NCI-H2196 treated with DMSO at 0.1 percent for 48 hours (cell line): ENCODE results near the gene CDH13.

Experiments
- DNase-seq: peaks from one replicate; lab custom pipeline; 2025; ENCODE audit not compliant: unreplicated experiment; lab: John Stamatoyannopoulos, UW

Gene CDH13

DNA sequence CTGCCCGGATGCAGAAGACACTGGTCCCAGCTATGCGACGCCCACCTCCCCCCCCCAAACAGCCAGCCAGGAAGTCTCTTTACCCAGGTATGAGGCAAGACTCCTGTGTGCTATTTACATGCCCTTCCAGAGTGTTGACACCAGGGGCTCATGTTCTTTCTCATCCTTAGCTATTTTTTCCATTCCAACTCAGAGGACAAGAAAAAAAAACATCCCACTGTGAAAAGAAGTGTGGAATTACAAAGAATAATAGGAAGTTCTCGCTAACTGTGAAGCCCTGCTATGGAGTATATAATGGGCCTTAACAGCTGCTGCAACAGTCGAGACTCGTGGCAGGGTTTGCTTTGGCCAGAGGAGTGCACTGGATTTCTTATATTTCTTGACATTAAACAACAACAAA is 584.9 kb downstream of the CDH13 start:
- no peak for DNase-seq

DNA sequence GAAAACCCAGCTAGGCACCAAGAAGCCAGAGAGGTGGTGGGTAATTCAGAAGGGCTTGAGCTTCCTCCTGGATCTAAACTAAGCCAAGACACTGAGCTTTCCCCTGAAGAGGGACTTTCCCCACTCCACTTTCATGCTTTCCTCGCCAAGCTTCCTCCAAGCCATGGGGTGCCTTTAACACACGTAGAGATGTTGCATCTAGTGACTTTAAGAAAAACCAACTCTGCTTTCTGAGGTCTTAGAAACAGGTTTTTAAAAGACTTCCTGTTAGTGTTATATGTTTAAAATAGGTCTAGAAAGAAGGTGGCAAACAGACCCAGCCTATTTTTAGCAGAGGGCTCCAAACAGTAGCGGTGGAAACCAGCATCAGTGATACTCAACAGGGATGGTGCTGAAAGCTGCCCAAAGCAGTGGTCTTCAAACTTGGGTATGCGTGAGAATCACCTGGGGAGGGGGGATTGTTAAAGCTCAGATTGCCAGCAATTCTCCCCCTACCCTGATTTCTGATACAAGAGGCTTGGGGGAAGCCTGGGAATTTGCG is 585.6 kb downstream of the CDH13 start:
- no peak for DNase-seq

DNA sequence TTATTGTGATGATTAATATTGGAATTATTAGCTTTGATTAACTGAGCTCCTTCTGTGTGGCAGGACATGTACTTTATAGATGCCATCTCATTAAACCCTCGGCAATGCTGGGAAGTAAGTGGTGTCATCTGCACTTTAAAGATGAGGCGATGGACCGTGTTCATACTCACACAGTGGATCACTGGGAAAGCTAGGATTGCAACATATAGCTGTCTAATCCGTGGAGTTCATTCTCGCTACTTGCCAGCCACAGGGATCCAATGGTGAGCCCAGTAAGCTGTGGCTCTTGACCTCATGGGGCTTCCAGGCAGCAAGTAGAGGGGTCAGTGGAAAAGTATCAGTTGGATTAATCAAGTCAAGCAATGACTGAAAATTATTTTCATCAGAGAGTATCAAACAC is 587.9 kb downstream of the CDH13 start:
- no peak for DNase-seq

DNA sequence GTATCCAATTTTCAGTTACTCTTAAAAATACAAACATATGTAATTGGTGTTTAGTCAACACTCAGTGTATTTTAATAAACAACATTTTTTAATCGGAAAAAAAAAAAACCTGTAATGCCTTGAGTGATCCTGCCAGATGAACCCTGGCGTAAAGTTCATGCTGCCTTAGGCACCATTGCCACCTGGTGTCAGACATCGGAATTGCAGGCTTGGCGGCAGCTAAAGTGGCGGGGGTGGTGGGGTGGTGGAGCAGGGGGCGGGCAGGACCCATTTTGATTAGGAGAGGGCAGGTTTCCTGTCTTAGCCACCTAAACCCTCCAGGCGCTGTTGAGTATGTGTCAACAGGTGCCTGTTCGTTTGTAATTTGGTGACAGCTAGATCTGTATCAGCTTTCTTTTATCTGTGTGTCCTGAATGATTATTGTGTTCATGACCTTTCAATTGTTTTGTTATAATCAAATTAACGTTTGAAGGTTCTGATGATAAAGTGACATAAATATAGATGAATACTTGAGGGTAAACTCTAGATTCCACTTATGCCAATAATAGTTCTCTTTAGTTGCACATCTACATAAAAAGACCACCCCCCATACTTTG is 588.7 kb downstream of the CDH13 start:
- DNase-seq, result no peak

DNA sequence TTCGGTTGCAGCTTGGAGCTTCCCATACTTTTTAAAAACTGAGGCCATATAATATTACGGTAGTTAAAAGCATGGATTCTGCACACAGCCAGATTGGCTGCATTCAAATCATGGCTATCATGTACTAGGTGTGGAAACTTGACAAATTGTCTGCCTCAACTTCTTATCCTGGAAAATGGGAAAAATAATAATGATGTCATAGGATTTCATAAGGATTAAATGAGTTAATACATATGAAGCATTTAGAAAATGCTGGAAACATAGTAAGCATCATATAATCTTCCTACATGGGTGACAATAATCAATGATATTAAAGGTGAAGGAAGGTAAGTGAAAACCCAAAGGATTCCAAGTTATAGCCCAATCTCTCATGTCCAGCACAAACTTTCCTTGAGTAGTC is 592.5 kb downstream of the CDH13 start:
- DNase-seq, result no peak

DNA sequence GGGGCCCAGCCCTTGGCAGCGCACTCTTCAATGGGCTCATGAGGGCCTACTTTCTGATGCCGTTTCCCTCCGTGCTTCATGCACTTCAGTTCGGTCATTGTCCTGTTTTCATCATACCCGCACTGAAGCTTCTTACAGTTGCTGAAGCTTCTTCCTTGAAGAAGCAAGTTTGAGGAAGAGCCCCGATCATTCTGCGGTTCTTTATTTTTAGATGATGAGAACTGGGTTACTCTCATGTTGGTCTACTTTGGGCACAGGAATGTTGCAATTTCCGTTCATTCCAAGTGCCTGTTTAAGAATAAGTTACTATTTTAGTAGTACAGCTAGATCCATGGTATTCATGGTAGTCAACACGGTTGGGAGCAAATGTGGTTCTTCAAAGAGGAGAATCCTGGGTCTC is 593.3 kb downstream of the CDH13 start:
- no peak for DNase-seq

DNA sequence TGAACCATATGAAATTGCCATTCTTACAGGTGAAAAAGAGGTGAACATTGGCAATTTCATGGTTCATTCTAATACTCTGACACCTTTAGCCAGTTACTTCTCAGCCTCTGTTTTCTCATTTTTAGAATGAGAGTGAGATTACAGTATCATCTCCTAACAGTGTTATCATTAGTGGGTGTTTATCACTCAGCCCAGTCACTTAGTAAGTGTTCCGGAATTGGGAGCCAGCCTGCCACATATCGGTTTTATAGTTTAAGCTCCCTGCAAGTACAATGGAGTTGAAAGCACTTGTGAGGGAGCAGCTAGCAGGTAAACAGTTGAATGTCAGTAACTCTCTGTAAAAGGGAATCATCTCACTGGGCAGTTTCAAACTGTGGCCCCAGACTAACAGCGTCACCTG is 597.9 kb downstream of the CDH13 start:
- DNase-seq, result no peak

DNA sequence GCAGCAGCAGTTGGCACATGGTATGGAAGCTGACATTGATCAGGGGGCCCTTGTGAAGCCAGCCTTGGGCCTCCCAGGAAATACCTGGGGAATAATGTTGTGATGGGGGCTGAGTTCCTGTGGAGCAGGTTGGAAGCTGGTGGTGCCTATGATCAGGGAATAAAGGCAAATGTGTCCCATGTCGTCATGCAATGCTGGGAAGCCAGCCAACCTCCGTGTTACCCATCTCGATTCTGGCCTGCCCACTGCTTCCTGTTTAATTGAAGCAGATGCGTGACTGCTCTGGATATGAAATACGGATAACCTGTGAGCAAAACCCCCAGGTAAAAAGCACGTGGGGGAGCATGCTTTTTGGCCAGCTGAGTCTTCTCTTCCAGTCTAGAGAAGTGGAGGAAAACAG is 600.6 kb downstream of the CDH13 start:
- DNase-seq, result no peak

DNA sequence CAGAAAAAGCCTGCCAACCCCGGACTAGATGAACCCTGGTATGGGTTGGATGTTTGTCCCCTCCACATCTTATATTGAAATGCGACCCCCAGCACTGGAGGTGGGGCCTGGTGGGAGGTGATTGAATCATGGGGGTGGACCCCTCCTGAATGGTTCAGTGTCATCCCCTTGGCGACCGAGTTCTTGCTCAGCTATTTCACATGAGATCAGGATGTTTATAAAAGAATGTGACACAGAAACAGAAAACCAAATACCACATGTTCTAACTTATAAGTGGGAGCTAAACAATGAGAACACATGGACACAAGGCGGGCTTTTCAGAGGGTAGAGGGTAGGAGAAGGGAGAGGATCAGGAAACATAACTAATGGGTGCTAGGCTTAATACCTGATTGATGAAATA is 605.0 kb downstream of the CDH13 start:
- DNase-seq, result no peak

DNA sequence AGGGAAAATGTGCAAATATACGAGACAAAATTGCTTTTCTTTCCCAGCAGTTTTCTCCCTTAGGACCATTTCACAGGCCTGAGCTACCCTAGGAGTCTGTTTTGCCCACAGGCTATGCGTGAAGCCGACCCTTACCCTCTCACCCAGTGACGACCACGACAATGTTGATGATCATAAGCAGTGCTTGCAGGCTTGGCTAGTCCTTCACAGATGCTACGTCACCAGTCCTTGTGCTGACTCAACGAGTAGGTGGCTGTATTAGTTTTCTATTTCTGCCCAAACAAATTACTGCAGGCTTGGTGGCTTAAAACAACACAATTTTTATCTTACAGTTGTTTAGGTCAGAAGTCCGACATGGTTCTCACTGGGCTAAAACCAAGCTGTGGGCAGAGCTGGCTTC is 606.4 kb downstream of the CDH13 start:
- no peak for DNase-seq

DNA sequence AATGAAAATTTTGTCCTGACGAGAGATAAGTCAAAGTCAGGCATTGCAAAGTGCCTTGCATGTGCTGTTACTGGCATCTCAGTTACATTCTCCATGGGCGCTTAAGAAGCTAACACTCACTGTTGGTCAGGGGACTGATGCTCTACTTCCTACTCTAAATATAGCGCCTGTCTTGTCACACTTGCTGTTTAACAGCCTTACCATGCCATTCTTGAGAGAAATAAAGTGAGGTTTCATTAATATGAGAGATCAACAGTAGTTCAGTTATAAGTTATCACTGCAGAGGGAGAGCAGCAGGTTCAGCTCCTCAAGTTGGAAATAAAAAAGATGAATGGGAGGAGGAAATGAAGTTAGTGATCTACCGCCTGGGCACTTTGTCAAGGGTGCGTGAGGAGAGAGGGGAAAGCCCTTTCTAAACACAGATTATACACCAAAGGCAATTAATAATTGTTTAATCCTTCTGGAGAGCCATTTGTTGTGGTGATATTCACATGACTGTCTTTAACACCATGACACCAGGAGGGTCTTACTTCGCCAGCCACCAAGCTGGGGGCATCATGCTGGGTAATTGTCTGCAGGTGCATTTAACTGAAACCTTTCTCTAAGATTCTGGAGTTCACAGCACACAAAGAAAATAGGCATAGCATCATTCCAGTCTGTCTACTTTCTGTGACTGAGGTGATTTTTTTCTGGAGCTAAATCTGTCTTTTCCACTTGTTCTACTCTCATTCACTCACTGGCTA is 612.4 kb downstream of the CDH13 start:
- DNase-seq, result no peak

DNA sequence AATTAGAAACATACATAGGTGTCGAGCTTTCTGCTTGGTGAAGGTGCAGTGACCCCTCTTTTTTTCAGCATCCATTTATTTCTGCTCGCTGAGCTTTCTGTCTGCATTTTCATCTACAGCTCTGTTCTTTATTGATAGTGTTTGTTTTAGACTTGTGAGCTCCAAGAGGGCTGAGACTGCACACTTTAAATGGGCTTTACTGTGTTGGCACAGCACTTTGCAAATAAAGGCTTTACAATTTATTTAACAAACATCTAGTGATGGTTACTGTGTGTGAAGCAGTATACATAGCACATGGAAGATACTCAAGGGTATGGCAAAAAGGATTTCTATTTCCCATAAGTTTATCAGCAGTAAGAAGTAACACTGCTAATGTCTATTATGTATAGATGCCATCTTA is 617.3 kb downstream of the CDH13 start:
- DNase-seq, result no peak

DNA sequence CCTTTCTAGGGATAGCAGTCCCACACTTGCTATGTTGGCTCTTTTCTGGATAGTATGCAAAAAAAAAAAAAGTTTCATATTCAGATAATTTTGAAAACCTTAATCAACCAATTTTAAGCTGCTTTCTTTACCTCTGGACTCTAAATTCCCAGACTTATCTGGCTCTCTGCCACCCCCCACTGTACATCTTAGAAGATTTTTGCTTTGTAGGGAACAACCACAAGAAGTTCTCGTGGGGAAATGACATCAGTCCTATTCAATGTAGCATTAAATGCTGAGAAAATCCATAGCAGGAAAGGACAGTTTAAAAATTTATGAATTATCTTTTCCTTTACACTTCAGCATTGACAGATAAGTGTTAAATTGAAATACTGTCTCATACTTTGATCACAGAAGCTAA is 618.3 kb downstream of the CDH13 start:
- no peak for DNase-seq

DNA sequence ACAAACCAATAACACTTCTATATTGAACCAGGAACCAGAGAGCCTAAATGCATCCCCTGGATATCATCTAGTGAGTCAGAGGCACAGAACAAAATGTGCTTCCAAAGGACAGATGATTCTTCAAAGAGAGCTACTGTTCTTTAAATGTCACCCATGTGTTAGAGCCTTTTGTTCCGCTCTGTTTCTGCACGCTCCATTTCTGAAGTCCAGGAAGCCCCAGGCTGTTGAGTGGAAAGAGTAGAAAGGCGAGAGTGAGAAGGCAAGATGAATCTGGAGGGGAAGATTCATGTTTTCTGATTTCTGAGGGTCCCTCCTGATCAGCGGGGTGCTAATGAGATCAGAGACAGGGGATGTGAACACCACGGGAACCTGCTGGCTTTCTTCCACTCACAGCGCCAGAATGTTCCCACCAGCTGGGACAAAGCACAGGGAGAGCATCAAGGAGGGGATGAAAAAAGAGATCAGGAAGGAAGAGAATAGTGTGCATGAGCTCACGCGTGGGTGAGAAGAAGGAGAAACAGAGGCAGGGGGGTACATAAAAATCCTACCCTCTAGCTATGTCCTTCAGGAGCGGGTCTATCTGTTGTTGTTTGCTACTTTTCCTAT is 621.1 kb downstream of the CDH13 start:
- DNase-seq, result no peak

DNA sequence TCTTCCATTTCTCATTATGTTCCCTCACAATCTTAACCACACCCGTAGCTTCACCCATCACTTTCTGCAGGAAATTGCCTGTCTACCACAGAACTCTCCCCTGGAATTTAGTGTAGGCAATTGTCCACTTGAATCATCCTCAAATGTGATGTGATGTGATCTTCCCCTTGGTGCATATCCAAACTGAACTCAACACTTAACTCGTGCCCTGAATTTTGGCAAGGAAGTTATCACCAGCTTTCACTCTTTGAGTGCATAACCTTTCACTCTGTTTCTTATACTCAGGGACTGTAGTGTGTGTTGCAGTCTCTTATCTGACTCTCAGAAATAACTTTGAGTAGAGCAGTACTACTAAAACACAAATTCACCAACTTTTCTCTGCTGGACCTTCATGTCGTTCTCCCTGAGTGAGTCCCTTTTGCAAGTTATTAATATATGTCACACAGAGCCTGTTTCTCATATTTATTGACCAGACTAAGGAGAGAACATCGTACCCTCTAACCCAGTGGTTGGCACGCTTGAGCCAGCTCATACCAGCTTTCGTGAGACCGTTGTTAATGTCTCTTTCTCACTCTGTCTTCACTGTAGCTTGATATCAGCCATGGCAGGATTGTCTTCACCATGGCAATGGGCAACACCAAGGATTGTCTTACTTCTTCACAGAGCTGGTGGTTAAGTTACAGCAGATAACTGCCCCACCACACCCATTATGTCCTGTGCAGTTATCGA is 622.1 kb downstream of the CDH13 start:
- no peak for DNase-seq

DNA sequence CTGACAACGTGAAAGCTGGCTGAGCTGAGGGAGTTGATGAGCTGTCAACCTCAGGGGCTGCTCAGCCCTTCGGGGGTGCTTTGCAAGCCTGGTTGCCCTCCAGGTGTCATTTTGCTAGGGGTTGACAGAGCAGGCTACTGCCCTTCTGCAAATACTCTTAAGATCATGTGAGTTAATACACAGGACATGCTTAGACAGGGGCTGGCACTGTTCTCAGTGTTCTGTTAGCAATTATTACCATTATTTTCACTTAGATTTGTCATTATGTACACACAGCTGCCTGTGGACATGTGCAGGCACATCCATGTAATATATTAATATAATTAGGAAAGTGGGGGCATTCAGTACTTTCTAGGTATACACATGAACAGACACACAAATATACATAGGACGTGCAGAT is 626.8 kb downstream of the CDH13 start:
- no peak for DNase-seq

DNA sequence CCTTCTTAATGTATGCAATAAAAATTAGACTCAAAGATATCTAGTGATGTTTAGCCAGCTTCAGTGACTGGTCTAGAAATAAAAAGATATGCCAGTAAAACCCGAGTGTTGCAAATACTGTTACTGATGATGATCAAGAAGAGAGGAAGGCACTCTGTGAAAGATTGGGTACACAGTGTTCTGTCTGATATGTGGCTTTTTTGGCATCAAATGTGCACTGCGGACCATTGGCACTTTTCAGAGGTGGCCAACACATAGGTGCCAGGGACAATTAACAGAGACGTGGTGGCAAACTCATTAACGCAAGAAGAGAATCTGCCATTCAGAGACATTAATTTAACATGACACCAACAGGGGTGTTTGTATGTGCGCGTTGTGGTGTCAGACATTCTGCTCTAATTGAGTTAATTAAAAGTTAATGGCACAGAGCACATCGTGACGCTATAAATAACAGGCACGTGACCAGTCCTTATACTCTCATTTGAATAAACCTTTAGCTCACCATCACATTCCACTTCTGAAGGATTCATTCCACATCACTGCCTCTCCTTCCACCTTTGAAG is 631.7 kb downstream of the CDH13 start:
- DNase-seq, result no peak

DNA sequence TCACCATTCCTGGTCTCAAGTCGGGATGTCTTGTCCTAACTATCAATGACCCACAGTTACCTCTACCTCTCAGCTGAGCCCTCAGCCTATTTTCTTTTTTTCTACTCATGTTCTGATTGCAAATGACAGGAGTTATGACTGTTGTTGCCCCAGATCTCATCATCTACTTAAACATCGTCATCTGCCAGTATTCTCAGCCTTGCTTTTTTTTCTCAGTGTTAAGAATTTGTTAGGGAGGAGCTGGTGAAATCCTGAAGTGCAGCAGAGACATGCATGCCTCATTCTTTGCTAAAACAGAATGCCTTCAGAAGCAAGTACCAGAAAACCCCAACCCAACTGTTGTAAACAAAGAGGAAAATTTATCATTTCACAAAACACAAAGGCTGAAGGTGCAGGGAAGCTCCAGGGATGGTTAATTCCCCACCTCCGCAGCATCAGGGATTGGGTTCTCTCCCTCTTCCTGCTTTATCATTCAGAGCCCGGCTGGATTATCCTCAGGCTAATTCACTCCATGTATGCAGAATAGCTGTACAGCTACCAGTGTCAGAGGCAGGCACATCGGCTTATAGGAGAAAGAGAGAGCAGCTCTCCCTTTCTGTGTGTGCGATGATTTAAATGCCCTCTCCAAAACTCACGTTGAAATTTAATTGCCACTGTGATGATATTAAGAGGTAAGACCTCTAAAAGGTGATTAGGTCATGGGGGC is 640.2 kb downstream of the CDH13 start:
- no peak for DNase-seq

DNA sequence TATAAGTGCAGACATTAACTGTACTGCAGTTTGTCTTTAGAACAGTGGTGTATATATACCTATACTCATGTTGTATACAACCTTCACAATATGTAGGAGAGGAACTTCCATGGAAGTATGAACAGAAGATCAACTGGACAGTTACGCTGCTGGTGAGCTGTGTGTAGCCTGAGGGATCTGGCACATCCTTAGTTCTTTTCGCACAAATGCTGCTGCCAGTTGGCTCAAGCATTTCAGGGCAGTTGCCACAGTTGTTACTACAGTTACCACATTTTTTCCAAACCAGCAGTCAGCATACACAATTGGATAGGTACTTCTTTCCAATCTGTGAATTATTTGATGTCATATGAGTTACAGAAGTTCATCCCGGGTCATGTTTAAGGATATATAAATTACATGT is 641.4 kb downstream of the CDH13 start:
- DNase-seq, result no peak

DNA sequence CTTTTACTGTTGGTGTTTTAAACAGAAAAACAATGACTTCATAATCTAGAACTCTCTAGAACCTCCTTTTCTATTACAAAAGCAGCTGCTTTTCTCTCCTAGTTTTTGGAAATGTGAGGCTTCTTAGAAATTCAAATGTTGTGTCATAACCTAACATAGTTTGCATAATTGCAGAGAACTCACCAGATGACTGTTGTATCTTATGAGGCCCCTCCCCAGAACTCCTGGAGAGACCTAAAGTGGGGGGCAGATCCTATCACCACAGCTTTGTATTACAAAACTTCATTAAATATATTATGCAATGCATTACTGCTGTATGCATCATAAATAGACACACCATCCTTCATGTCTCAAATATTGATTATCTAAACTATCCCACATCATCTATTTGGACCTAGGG is 642.3 kb downstream of the CDH13 start:
- DNase-seq, result no peak

DNA sequence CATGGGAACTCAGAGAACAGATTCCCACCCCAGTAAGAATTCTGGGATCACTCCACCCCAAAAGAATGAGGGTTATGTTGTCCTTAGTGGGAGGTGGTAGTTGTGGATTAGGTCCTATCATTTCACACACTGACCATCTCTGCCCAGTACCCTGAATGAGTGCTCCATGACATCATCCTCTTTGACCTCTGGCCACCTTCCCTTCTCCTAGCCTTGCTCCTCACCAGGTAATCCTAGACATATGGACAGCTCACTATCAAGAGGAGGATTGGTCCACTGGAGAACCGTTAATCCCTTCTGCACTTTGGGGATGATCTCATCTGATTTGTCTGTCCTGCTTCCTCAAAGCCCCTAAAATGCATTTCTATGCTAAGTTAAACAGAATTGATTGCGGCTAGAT is 642.8 kb downstream of the CDH13 start:
- DNase-seq, result no peak
